GM10248 (cell line): ENCODE results near the gene IKZF2.

Experiments used
- CTCF ChIA-PET: fragments of 300-600 bp; sonication (Branson Sonifier 250); formaldehyde crosslinking; extraction: SDS; loops from one replicate; lab custom pipeline; 2021; ENCODE audit warnings: antibody characterized with exemption; lab: Yijun Ruan, JAX
- POLR2A ChIA-PET: fragments of 350-650 bp; sonication (Branson Sonifier 250); formaldehyde crosslinking; extraction: SDS; loops from one replicate; lab custom pipeline; 2020; ENCODE audit warnings: antibody characterized with exemption; lab: Yijun Ruan, JAX
- DNase-seq: peaks from one replicate; pipeline ENCODE4 v3.0.0; 2012; ENCODE audit errors: extremely low spot score
- CTCF ChIP-seq: IDR thresholded peaks from 2 replicates; pipeline ENCODE4 v1.5.1; 2012; ENCODE audit warnings: mild to moderate bottlenecking, low read depth; ENCODE audit errors: extremely low read depth, missing control alignments, control extremely low read depth

Gene IKZF2

GRCh38 chr2:213167271-213167930 is 16.0 kb upstream of the IKZF2 start:
- POLR2A ChIA-PET: no interaction called here
- no peak for TF ChIP-seq CTCF
- no peak for DNase-seq
- CTCF ChIA-PET: interaction anchor here (2.3 kb wide), 1 partner anchor 47 kb away, joined by 6 read pairs; no protein-coding TSS in a partner anchor

GRCh38 chr2:213166109-213166508 is 14.7 kb upstream of the IKZF2 start:
- peak; percentile 39 for DNase-seq
- CTCF ChIA-PET: interaction anchor here (1.0 to 5.2 kb wide), 4 partner anchors 8 to 23 kb away, joined by 3 to 32 read pairs (median 4); partner anchors contain the start of gene IKZF2
- no peak for TF ChIP-seq CTCF
- POLR2A ChIA-PET: interaction anchor here (1.5 kb wide), 1 partner anchor 12 kb away, joined by 3 read pairs; no protein-coding TSS in a partner anchor

DNA sequence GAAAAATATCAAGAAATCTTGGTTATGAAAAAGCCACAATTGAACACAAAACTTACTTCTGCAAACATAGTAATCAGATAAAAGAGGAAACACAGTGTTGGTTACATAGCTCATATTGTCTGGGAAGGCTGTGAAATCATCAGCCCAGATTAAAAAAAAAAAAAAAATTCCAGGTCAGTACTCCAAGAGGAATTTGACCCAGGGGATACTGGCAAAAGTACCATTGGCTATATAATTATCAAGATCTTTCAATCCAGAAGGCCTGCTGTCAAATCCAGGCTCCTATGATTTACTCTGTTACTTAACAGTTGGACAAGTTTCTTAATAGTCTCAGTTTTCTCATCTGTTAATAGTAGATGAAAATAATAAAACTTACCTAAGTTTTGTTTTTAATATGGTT is 12.9 kb upstream of the IKZF2 start:
- ChIA-PET CTCF (interaction anchor here (5.2 kb wide), 1 partner anchor 12 kb away, joined by 32 read pairs; the partner anchor contains the start of gene IKZF2), POLR2A (no interaction called here)
- DNase-seq: no peak
- TF ChIP-seq CTCF: no peak

DNA sequence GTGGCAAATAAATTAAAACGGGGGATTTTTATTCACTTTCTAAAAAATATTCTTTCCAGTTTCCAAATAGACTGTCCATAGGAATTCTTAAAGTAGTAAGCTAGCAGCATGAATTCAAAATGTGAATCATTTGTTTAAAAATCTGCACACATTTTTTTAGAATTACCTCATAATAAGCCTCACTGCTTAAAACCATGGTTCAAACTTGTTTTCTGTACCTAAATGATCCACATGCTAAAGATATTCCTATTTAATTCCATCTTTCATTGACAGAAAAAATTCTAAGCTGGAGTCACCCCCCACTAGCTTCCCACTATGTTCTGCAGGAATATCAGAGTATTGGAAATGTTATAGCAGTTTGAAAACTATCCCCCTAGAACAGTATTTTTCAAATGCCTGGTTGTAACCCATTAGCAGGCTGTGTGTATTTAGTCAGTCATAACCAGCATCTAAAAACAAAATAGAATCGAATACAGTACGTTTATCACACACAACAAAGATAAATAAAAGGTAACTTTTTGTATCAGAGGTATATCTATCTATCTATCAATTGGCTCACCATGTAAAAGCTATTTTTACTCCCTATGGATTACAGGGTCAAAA is 11.2 kb upstream of the IKZF2 start:
- TF ChIP-seq CTCF: no peak
- POLR2A ChIA-PET: no interaction called here
- CTCF ChIA-PET: interaction anchor here (1.1 to 5.2 kb wide), 8 partner anchors 8 to 27 kb away, joined by 3 to 32 read pairs (median 4); partner anchors contain the start of gene IKZF2
- no peak for DNase-seq

- DNase-seq: no peak
- ChIA-PET CTCF (interaction anchor here (1.1 to 5.2 kb wide), 9 partner anchors 7 to 27 kb away, joined by 3 to 32 read pairs (median 4); partner anchors contain the start of gene IKZF2), POLR2A (no interaction called here)
- TF ChIP-seq CTCF: no peak
Observed at GRCh38 chr2:213161759-213162515, 10.5 kb upstream of the IKZF2 start.

GRCh38 chr2:213159768-213160167 is 8.4 kb upstream of the IKZF2 start:
- POLR2A ChIA-PET: no interaction called here
- CTCF ChIA-PET: interaction anchor here (1.2 to 2.1 kb wide), 4 partner anchors 9 to 50 kb away, joined by 3 to 7 read pairs (median 4); no protein-coding TSS in a partner anchor
- DNase-seq: no peak
- TF ChIP-seq CTCF: no peak
